CD14-positive monocyte (primary cell): ENCODE measurements around the gene TTYH1. TPM values are rescaled to one million over a fixed set of nuclear protein-coding genes. Genes with fewer than 3 reads are reported as not detected.
A peak's percentile ranks its signal among the peaks of the same experiment; 100 is the strongest.

Experiments used
- DNase-seq, 3 donors: peaks; one replicate each; pipeline ENCODE4 v3.0.0-alpha.2; 2011 to 2022
- H2AFZ ChIP-seq: 2 replicates; pipeline ENCODE4 v1.6.0; 2012; ENCODE audit warnings: mild to moderate bottlenecking, low read depth, low read length, inconsistent platforms; ENCODE audit not compliant: insufficient read depth, poor library complexity, severe bottlenecking
- H3K27ac ChIP-seq, 2 donors: 1 replicate in 1 of 2; 2 replicates in 1 of 2; pipeline ENCODE4 v1.5.1; 2012 to 2013; ENCODE audit warnings: low read length in 2 of 2, control low read depth in 1 of 2, inconsistent platforms in 1 of 2, low read depth in 1 of 2, mild to moderate bottlenecking in 1 of 2
- H3K27me3 ChIP-seq, 2 donors: one replicate each; pipeline versions ENCODE4 v1.6.0 to v1.6.1; 2011 to 2013; ENCODE audit warnings: low read length in 2 of 2; ENCODE audit not compliant: control insufficient read depth in 2 of 2, insufficient read depth in 2 of 2
- H3K36me3 ChIP-seq, 2 donors: replicated peaks in 1 of 2; 1 replicate in 1 of 2; 2 replicates in 1 of 2; pipeline versions ENCODE4 v1.5.1 to v1.6.1; 2012 to 2013; ENCODE audit warnings: low read length in 2 of 2, control low read depth in 1 of 2, inconsistent platforms in 1 of 2, mild to moderate bottlenecking in 1 of 2; ENCODE audit not compliant: insufficient read depth in 2 of 2, control insufficient read depth in 1 of 2
- H3K4me1 ChIP-seq, 2 donors: 1 replicate in 1 of 2; 2 replicates in 1 of 2; pipeline versions ENCODE4 v1.5.1 to v1.6.1; 2012 to 2013; ENCODE audit warnings: low read length in 2 of 2, control low read depth in 1 of 2, inconsistent platforms in 1 of 2, mild to moderate bottlenecking in 1 of 2, moderate library complexity in 1 of 2; ENCODE audit not compliant: insufficient read depth in 2 of 2, control insufficient read depth in 1 of 2
- H3K4me2 ChIP-seq: replicated peaks from 2 replicates; pipeline ENCODE3; 2012; ENCODE audit warnings: low read length, moderate library complexity, mild to moderate bottlenecking; ENCODE audit not compliant: poor library complexity, severe bottlenecking; ENCODE audit errors: extremely low read depth
- H3K4me3 ChIP-seq, 3 experiments: fragments of 200-600 bp in 1 of 3; sonication (generic) in 1 of 3; replicated peaks in 1 of 3; 1 replicate in 2 of 3; 2 replicates in 1 of 3; pipeline ENCODE4 v1.5.1; 2011 to 2013; ENCODE audit warnings: low read length in 3 of 3, mild to moderate bottlenecking in 3 of 3, control low read depth in 2 of 3, low read depth in 2 of 3, inconsistent platforms in 1 of 3, moderate library complexity in 1 of 3
- H3K79me2 ChIP-seq: 2 replicates; pipeline ENCODE4 v1.6.0; 2012; ENCODE audit warnings: mild to moderate bottlenecking, control low read depth, inconsistent platforms, low read length, moderate library complexity; ENCODE audit not compliant: insufficient read depth
- H3K9ac ChIP-seq: 2 replicates; pipeline ENCODE4 v1.6.0; 2017; ENCODE audit warnings: low read length, mild to moderate bottlenecking; ENCODE audit not compliant: insufficient read depth, poor library complexity, severe bottlenecking
- H3K9me3 ChIP-seq, 2 donors: replicated peaks in 1 of 2; 1 replicate in 1 of 2; 2 replicates in 1 of 2; pipeline versions ENCODE4 v1.5.1 to v1.6.1; 2012 to 2013; ENCODE audit warnings: low read length in 2 of 2, control low read depth in 1 of 2; ENCODE audit not compliant: control insufficient read depth in 1 of 2, insufficient read depth in 1 of 2
- H4K20me1 ChIP-seq: 2 replicates; pipeline ENCODE4 v1.6.0; 2012; ENCODE audit warnings: mild to moderate bottlenecking, low read length, control low read depth, moderate library complexity; ENCODE audit not compliant: insufficient read depth
- H3K27ac Mint-ChIP-seq, 7 donors: one replicate each; pipeline ENCODE4 v1.8.0; 2020; ENCODE audit warnings: mild to moderate bottlenecking in 7 of 7, mixed read lengths in 7 of 7, moderate library complexity in 6 of 7, inconsistent platforms in 2 of 7
- H3K27me3 Mint-ChIP-seq, 3 donors: one replicate each; pipeline ENCODE4 v1.8.0; 2021 to 2022; ENCODE audit warnings: low read depth in 3 of 3, mild to moderate bottlenecking in 3 of 3, mixed read lengths in 3 of 3, moderate library complexity in 3 of 3, inconsistent platforms in 1 of 3
- H3K36me3 Mint-ChIP-seq, 2 donors: one replicate each; pipeline ENCODE4 v1.8.0; 2020; ENCODE audit warnings: mixed read lengths in 2 of 2, inconsistent platforms in 1 of 2, mild to moderate bottlenecking in 1 of 2
- H3K4me1 Mint-ChIP-seq: one replicate; pipeline ENCODE4 v1.8.0; 2020; ENCODE audit warnings: mild to moderate bottlenecking, mixed read lengths
- H3K4me3 Mint-ChIP-seq, 2 donors: one replicate each; pipeline ENCODE4 v1.8.0; 2020; ENCODE audit warnings: mild to moderate bottlenecking in 2 of 2, mixed read lengths in 2 of 2, moderate library complexity in 1 of 2
- H3K9me3 Mint-ChIP-seq, 7 donors: one replicate each; pipeline ENCODE4 v1.8.0; 2020 to 2022; ENCODE audit warnings: mixed read lengths in 7 of 7, mild to moderate bottlenecking in 6 of 7, moderate library complexity in 6 of 7, inconsistent platforms in 2 of 7
- WGBS: methylation state at CpG from one replicate; pipeline ENCODE4 v1.1.5; 2013; ENCODE audit warnings: missing lambda C conversion rate; ENCODE audit not compliant: insufficient coverage; 5-methylcytosine and 5-hydroxymethylcytosine counted together
- intact Hi-C, 2 donors: fragments of 100-400 bp; cut with micrococcal nuclease; formaldehyde crosslinking; loops; one replicate each; pipeline versions ENCODE4 v1.15.0 to v1.15.1; 2023
- polyA plus RNA-seq, 3 donors: library from polyadenylated mRNA; depleted of rRNA in 1 of 3; unstranded in 2 of 3; stranded (reverse) in 1 of 3; fragments of 300-500 nt in 2 of 3; fragments of >200 nt in 1 of 3; fragmentation: Illumina TruSeq in 2 of 3; gene quantifications; 1 replicate in 2 of 3; 2 replicates in 1 of 3; pipeline ENCODE4 v1.2.3, GENCODE V29; 2012 to 2021
- TF ChIP-seq, protein P1 (sequence below): fragments of 200-600 bp; IDR thresholded peaks from one replicate; pipeline ENCODE4 v1.8.0; 2022; ENCODE audit warnings: antibody characterized with exemption, mild to moderate bottlenecking

The TTYH1 gene
- polyA plus RNA-seq, 3 donors = not detected

DNA sequence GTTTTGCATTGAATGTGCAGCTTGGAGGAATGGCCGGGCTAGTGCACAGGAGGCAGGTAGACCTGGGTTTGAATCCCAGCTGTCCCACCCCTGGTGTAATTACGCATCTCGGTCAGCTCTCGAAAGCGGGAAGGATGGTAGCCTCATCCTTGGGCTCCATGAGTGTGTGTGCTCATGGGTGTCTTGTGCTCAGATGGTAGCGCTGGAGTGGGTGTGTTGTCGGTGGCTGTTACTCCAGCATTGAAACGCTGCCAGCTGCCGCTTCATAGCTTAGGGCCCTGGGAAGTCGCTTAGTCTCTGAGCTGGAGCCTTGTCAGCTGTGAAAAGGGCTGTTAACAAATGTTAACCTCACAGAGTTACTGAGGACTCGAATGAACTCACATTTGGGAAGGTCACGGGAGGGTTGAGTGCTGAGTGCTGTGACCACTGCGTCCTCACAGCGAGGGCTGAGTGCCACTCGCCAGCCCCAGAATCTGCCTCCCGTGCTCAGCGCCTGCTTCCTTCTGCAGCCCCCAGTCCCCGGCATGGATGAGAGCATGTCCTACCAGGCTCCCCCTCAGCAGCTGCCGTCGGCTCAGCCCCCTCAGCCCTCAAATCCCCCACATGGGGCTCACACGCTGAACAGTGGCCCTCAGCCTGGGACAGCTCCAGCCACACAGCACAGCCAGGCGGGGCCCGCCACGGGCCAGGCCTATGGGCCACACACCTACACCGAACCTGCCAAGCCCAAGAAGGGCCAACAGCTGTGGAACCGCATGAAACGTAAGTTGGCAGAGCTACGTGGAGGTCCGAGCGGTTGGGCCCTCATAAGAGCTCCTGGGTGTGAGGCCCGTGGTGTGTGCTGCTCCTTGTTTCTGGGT, 38.9 kb downstream of the TTYH1 start:
- Mint-ChIP-seq H3K36me3 (peaks cover 78 to 84% of the 10 kb centered on the region in 2 donors), H3K4me1 (peaks cover 24% of the 10 kb centered on the region), H3K27me3 (peaks cover 0 to 4% (median 1%) of the 10 kb centered on the region in 3 donors), H3K4me3 (no peak overlapping the region), H3K9me3 (peaks cover 0 to 2% (median 0%) of the 10 kb centered on the region in 7 donors), H3K27ac (peak overlapping the region in 1 of 7 donors; percentile 57)
- Histone ChIP-seq H3K27ac (no peak overlapping the region), H3K27me3 (no peaks in the 10 kb centered on the region), H3K9ac (no peak overlapping the region), H2AFZ (no peak overlapping the region), H3K4me2 (no peak overlapping the region), H3K4me3 (no peak overlapping the region), H3K36me3 (peaks cover 76 to 79% of the 10 kb centered on the region in 2 donors), H3K9me3 (no peaks in the 10 kb centered on the region), H3K79me2 (peaks cover 93% of the 10 kb centered on the region), H4K20me1 (peaks cover 97% of the 10 kb centered on the region), H3K4me1 (peaks cover 26 to 27% of the 10 kb centered on the region in 2 donors)
- no peak for DNase-seq
- TF ChIP-seq, protein P1, sequence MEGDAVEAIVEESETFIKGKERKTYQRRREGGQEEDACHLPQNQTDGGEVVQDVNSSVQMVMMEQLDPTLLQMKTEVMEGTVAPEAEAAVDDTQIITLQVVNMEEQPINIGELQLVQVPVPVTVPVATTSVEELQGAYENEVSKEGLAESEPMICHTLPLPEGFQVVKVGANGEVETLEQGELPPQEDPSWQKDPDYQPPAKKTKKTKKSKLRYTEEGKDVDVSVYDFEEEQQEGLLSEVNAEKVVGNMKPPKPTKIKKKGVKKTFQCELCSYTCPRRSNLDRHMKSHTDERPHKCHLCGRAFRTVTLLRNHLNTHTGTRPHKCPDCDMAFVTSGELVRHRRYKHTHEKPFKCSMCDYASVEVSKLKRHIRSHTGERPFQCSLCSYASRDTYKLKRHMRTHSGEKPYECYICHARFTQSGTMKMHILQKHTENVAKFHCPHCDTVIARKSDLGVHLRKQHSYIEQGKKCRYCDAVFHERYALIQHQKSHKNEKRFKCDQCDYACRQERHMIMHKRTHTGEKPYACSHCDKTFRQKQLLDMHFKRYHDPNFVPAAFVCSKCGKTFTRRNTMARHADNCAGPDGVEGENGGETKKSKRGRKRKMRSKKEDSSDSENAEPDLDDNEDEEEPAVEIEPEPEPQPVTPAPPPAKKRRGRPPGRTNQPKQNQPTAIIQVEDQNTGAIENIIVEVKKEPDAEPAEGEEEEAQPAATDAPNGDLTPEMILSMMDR = no peak
- intact Hi-C loops = no loop called here
- WGBS = 98% methylated on average over 27 of the region's 31 CpGs

DNA sequence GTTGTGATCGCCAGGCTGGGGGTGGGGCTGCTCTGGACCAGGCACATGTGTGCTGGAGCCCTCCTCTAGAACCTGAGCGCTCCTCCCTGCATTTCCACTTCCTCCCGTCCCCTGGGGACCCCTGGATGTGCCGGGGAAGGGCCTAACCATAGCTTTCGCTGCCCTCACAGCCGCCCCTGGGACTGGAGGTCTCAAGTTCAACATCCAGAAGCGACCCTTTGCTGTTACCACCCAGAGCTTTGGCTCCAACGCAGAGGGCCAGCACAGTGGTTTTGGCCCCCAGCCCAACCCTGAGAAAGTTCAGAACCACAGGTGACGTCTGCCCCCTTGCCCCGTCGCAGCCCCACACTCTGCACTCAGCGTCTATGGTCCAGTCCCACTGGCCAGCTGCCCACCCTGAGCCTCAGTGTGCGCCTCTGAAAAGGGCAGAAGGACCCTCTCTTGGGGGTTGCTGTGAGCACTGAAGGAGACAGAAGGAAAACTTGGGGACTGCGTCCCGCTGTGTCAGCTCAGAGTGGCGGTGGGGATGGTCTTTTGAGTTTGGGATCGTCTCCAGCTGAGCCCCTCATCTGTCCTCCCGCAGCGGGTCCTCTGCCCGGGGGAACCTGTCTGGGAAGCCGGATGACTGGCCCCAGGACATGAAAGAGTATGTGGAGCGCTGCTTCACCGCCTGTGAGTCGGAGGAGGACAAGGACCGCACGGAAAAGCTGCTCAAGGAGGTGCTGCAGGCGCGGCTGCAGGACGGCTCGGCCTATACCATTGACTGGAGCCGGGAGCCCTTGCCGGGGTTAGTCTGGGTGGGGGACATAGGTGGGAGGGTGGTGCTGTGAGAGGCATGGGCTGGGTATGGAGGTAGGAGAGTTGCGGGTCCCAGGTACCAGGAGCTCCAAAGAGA, 39.8 kb downstream of the TTYH1 start:
- Histone ChIP-seq H3K4me1 (peaks cover 21% of the 10 kb centered on the region in 2 donors), H3K36me3 (peaks cover 85 to 88% of the 10 kb centered on the region in 2 donors), H3K27me3 (no peaks in the 10 kb centered on the region), H2AFZ (no peak overlapping the region), H3K9me3 (no peaks in the 10 kb centered on the region), H3K4me3 (no peak overlapping the region), H3K4me2 (no peak overlapping the region), H3K9ac (no peak overlapping the region), H3K79me2 (peaks cover 85% of the 10 kb centered on the region), H3K27ac (no peak overlapping the region), H4K20me1 (peaks cover 100% of the 10 kb centered on the region)
- H3K36me3 Mint-ChIP-seq = peaks cover 84 to 91% of the 10 kb centered on the region in 2 donors
- 95% methylated on average over 29 of the region's 33 CpGs for WGBS
- no peak for DNase-seq
- H3K27me3 Mint-ChIP-seq = peaks cover 0 to 5% (median 1%) of the 10 kb centered on the region in 3 donors
- H3K27ac Mint-ChIP-seq = peak overlapping the region in 1 of 7 donors; percentile 56
- no peak overlapping the region for H3K4me3 Mint-ChIP-seq
- H3K9me3 Mint-ChIP-seq = peaks cover 0 to 1% (median 0%) of the 10 kb centered on the region in 7 donors
- TF ChIP-seq, protein P1 = no peak
- intact Hi-C loops = no loop called here
- peaks cover 25% of the 10 kb centered on the region for H3K4me1 Mint-ChIP-seq
